HepG2 (cell line): ENCODE measurements around the gene SLC25A36. TPM values are rescaled to one million over a fixed set of nuclear protein-coding genes. Genes with fewer than 3 reads are reported as not detected.
"Not testable (repeated sequence)": the region's sequence is repeated elsewhere in the genome, so short reads cannot be mapped to it uniquely, and the experiment has no call there.

Source experiments
- ATAC-seq: fragments of 200-7000 bp; cut with Tn5 transposase; 3 replicates; pipeline ENCODE4 v1.9.1; 2020; ENCODE audit warnings: mild to moderate bottlenecking, moderate library complexity
- BruUV-seq: library from RNA; stranded (reverse); fragments of 400-500 nt; replicated peaks from 2 replicates; lab custom pipeline; 2021; lab: Mats Ljungman, UMichigan
- CTCF ChIA-PET: fragments of 300-600 bp; formaldehyde crosslinking; extraction: SDS; loops from one replicate; lab custom pipeline; 2021; ENCODE audit warnings: low total read pairs, inconsistent platforms, low intra/inter-chr PET ratio; lab: Yijun Ruan, JAX
- POLR2A ChIA-PET: fragments of 350-600 bp; sonication (Branson Sonifier 250); formaldehyde crosslinking; loops from one replicate; lab custom pipeline; 2020; ENCODE audit warnings: antibody characterized with exemption, inconsistent platforms; lab: Yijun Ruan, JAX
- DNase-seq: peaks from one replicate; pipeline ENCODE4 v3.0.0-alpha.2; 2015; ENCODE audit warnings: low spot score
- FAIRE-seq: peaks from 3 replicates; lab custom pipeline; 2011; peaks lifted over from hg19 to GRCh38; lab: Jason Lieb, UNC
- H2AFZ ChIP-seq: one replicate; pipeline ENCODE4 v1.6.1; 2011; ENCODE audit warnings: low read length, inconsistent platforms
- H3K27ac ChIP-seq: fragments of 300-600 bp; 3 replicates; pipeline ENCODE4 v1.8.0; 2011; ENCODE audit warnings: mixed run types, mild to moderate bottlenecking, mixed read lengths, low read length, inconsistent platforms; ENCODE audit not compliant: insufficient read depth; ENCODE audit errors: extremely low read length
- H3K27me3 ChIP-seq, 2 experiments: fragments of 200-600 bp in 1 of 2; 2 replicates in 1 of 2; 3 replicates in 1 of 2; pipeline versions ENCODE4 v1.6.0 to v1.8.0; 2011; ENCODE audit warnings: low read length in 2 of 2, mild to moderate bottlenecking in 2 of 2, moderate library complexity in 2 of 2, inconsistent platforms in 1 of 2; ENCODE audit not compliant: insufficient read depth in 2 of 2, control insufficient read depth in 1 of 2
- H3K36me3 ChIP-seq, 2 experiments: fragments of 200-600 bp in 1 of 2; replicated peaks in 1 of 2; 2 replicates in 1 of 2; 3 replicates in 1 of 2; pipeline versions ENCODE4 v1.5.1 to v1.8.0; 2011; ENCODE audit warnings: low read length in 2 of 2, inconsistent platforms in 1 of 2; ENCODE audit not compliant: insufficient read depth in 2 of 2, control insufficient read depth in 1 of 2
- H3K4me1 ChIP-seq: 2 replicates; pipeline ENCODE4 v1.5.1; 2012; ENCODE audit warnings: low read length, inconsistent platforms; ENCODE audit not compliant: insufficient read depth
- H3K4me2 ChIP-seq: 2 replicates; pipeline ENCODE4 v1.6.0; 2011; ENCODE audit warnings: low read depth, low read length, inconsistent platforms
- H3K4me3 ChIP-seq, 3 experiments: fragments of 200-600 bp in 1 of 3; sonication (generic), shearing (Covaris generic) in 1 of 3; replicated peaks in 1 of 3; 2 replicates each; pipeline ENCODE4 v1.5.1; 2011 to 2016; ENCODE audit warnings: low read length in 3 of 3, inconsistent platforms in 2 of 3, low read depth in 2 of 3, mild to moderate bottlenecking in 2 of 3, control low read depth in 1 of 3, mixed read lengths in 1 of 3; ENCODE audit not compliant: insufficient read depth in 1 of 3
- H3K79me2 ChIP-seq: one replicate; pipeline ENCODE4 v1.6.1; 2011; ENCODE audit warnings: low read length, inconsistent platforms; ENCODE audit not compliant: insufficient read depth
- H3K9ac ChIP-seq: 2 replicates; pipeline ENCODE4 v1.6.0; 2011; ENCODE audit warnings: mild to moderate bottlenecking, low read depth, low read length, inconsistent platforms; ENCODE audit not compliant: insufficient read depth
- H3K9me3 ChIP-seq: 2 replicates; pipeline ENCODE4 v1.5.1; 2012; ENCODE audit warnings: mild to moderate bottlenecking, low read length
- H4K20me1 ChIP-seq: 2 replicates; pipeline ENCODE4 v1.6.0; 2011; ENCODE audit warnings: inconsistent platforms, mild to moderate bottlenecking, low read length, moderate library complexity; ENCODE audit not compliant: insufficient read depth
- RXRB ChIP-seq: IDR thresholded peaks from 2 replicates; pipeline ENCODE4 v1.6.1; 2016; ENCODE audit warnings: borderline replicate concordance, missing genetic modification reagents, missing compliant biosample characterization
- STAG1 ChIP-seq: sonication (generic); formaldehyde crosslinking; IDR thresholded peaks from 2 replicates; pipeline ENCODE4 v1.4.0; 2020; ENCODE audit warnings: missing genetic modification reagents
- TBX2 ChIP-seq: sonication (generic); formaldehyde crosslinking; IDR thresholded peaks from 2 replicates; pipeline ENCODE4 v1.5.0; 2020; ENCODE audit warnings: missing genetic modification reagents, mild to moderate bottlenecking, borderline replicate concordance
- ZNF543 ChIP-seq: sonication (generic); formaldehyde crosslinking; IDR thresholded peaks from 2 replicates; pipeline ENCODE4 v1.4.0; 2020; ENCODE audit warnings: mild to moderate bottlenecking, missing genetic modification reagents
- WGBS: methylation state at CpG from one replicate; pipeline ENCODE4 v1.1.6; 2017; ENCODE audit warnings: low lambda C conversion rate; 5-methylcytosine and 5-hydroxymethylcytosine counted together
- in situ Hi-C: cut with HindIII; loops from 2 replicates; pipeline ENCODE4 v1.10.0; 2017; ENCODE audit warnings: low pct_unique_long_range_greater_than_20kb; ENCODE audit not compliant: extremely low pct_ligation_motif_present
- intact Hi-C: fragments of 100-400 bp; cut with micrococcal nuclease; formaldehyde crosslinking; loops from one replicate; pipeline ENCODE4 v1.10.0; 2022; ENCODE audit not compliant: unreplicated experiment
- polyA plus RNA-seq, 8 experiments: library from polyadenylated mRNA; depleted of rRNA in 3 of 8; stranded (reverse) in 7 of 8; unstranded in 1 of 8; fragments of >200 nt; fragmentation: Illumina TruSeq in 4 of 8; extraction: Trizol in 4 of 8; gene quantifications; 2 replicates each; pipeline versions ENCODE4 v1.2.1 to v1.2.3, GENCODE V29; 2011 to 2016; ENCODE audit warnings: low read depth in 4 of 8, missing spikeins in 1 of 8, mixed read lengths in 1 of 8; ENCODE audit not compliant: insufficient read depth in 1 of 8
- total RNA-seq, 5 experiments: library from RNA; depleted of rRNA; stranded (reverse); fragments of >200 nt; fragmentation: Illumina TruSeq; extraction: Trizol; gene quantifications; 2 replicates each; pipeline ENCODE4 v1.2.3, GENCODE V29; 2016; ENCODE audit warnings: low read depth in 1 of 5
- TF ChIP-seq, protein P1 (sequence below): sonication (generic); formaldehyde crosslinking; conservative IDR thresholded peaks from 2 replicates; pipeline ENCODE4 v1.4.0; 2020; ENCODE audit warnings: mild to moderate bottlenecking, missing genetic modification reagents, moderate library complexity

The SLC25A36 gene
- total and polyA plus RNA-seq, 2 of the 13 experiments (the other 11 are each of a cell fraction or from before 2014, with no cell fraction given), result 30.6 to 85.6 TPM

DNA sequence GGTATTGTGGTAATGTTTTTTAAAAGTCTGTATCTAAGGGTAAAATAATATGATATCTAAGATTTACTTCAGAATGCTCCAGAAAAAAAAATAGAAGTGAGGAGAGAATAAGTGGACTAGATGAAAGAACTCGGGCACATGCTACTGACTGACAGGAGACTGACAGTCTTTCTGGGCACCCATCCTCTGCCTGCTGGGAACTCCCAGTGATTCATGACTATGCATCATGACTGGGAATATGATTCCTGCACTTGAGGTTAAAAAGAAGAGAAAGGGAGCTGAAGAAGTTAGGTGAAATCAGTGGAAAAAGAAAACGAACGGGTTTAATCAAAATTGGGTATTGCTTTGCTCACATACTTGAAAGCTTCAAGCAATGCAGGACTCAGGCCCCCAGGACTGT lies 73.8 kb downstream of the SLC25A36 start:
- ChIA-PET CTCF (no interaction called here), POLR2A (no interaction called here)
- Histone ChIP-seq H3K4me1 (no peaks in the 10 kb centered on the region), H2AFZ (no peak overlapping the region), H3K27ac (no peak overlapping the region), H3K4me2 (no peak overlapping the region), H3K9ac (no peak overlapping the region), H3K79me2 (no peaks in the 10 kb centered on the region), H3K27me3 (peaks cover 0 to 8% of the 10 kb centered on the region in 2 experiments; a peak in 3 of 5 replicates), H3K4me3 (no peak overlapping the region), H3K9me3 (no peaks in the 10 kb centered on the region), H4K20me1 (no peaks in the 10 kb centered on the region), H3K36me3 (no peaks in the 10 kb centered on the region)
- no peak for DNase-seq
- no peak for FAIRE-seq
- TF ChIP-seq ZNF543 (CRISPR knock-in tag), result no peak
- no peak for TF ChIP-seq TBX2 (CRISPR knock-in tag)
- TF ChIP-seq RXRB (CRISPR knock-in tag), result no peak
- TF ChIP-seq, protein P1, sequence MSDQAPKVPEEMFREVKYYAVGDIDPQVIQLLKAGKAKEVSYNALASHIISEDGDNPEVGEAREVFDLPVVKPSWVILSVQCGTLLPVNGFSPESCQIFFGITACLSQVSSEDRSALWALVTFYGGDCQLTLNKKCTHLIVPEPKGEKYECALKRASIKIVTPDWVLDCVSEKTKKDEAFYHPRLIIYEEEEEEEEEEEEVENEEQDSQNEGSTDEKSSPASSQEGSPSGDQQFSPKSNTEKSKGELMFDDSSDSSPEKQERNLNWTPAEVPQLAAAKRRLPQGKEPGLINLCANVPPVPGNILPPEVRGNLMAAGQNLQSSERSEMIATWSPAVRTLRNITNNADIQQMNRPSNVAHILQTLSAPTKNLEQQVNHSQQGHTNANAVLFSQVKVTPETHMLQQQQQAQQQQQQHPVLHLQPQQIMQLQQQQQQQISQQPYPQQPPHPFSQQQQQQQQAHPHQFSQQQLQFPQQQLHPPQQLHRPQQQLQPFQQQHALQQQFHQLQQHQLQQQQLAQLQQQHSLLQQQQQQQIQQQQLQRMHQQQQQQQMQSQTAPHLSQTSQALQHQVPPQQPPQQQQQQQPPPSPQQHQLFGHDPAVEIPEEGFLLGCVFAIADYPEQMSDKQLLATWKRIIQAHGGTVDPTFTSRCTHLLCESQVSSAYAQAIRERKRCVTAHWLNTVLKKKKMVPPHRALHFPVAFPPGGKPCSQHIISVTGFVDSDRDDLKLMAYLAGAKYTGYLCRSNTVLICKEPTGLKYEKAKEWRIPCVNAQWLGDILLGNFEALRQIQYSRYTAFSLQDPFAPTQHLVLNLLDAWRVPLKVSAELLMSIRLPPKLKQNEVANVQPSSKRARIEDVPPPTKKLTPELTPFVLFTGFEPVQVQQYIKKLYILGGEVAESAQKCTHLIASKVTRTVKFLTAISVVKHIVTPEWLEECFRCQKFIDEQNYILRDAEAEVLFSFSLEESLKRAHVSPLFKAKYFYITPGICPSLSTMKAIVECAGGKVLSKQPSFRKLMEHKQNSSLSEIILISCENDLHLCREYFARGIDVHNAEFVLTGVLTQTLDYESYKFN (CRISPR knock-in tag), result no peak
- no peak for TF ChIP-seq STAG1 (CRISPR knock-in tag)
- intact Hi-C loops (no loop called here), in situ Hi-C loops (no loop called here)
- BruUV-seq, result no TSS peak
- WGBS, result 1% methylated on average over 3 of the region's 3 CpGs
- no peak for ATAC-seq

DNA sequence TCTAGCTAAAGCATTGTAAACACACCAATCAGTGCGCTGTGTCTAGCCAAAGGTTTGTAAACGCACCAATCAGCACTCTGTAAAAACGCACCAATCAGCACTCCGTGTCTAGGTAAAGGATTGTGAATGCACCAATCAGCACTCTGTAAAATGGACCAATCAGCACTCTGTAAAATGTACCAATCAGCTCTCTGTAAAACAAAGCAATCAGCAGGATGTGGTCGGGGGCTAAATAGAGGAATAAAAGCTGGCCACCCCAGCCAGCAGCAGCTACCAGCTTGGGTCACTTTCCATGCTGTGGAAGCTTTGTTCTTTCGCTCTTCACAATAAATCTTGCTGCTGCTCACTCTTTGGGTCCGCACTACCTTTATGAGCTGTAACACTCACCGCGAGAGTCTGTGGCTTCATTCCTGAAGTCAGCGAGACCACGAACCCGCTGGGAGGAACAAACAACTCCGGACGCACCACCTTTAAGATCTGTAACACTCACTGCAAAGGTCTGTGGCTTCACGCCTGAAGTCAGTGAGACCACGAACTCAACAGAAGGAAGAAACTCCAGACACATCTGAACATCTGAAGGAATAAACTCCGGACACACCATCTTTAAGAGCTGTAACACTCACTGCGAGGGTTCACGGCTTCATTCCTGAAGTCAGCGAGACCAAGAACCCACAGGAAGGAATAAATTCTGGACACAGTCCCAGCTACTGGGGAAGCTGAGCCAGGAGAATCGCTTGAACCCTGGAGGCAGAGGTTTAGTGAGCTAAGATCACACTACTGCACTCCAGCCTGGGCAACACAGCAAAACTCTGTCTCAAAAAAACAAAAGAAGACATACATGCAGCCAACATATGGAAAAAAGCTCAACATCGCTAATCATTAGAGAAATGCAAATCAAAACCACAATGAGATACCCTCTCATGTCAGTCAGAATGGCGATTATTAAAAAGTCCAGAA lies 76.0 kb downstream of the SLC25A36 start:
- H3K79me2 ChIP-seq, H3K4me2 ChIP-seq, POLR2A ChIA-PET, H3K36me3 ChIP-seq, CTCF ChIA-PET, DNase-seq, H3K4me1 ChIP-seq, H3K9ac ChIP-seq, BruUV-seq, H3K27me3 ChIP-seq, H3K27ac ChIP-seq, ATAC-seq, H4K20me1 ChIP-seq, H3K9me3 ChIP-seq, intact Hi-C loops, FAIRE-seq, H3K4me3 ChIP-seq, in situ Hi-C loops, H2AFZ ChIP-seq: not testable (repeated sequence)
- WGBS, result 53% methylated on average over 21 of the region's 23 CpGs
